ENCODE data around the gene ADH1C. TPM values are rescaled to one million over a fixed set of nuclear protein-coding genes. Genes with fewer than 3 reads are reported as not detected.
"Not testable (repeated sequence)": the region's sequence is repeated elsewhere in the genome, so short reads cannot be mapped to it uniquely, and the experiment has no call there.

Gene ADH1C
- total RNA-seq, 1 donor from 2014 or later, result not detected

DNA sequence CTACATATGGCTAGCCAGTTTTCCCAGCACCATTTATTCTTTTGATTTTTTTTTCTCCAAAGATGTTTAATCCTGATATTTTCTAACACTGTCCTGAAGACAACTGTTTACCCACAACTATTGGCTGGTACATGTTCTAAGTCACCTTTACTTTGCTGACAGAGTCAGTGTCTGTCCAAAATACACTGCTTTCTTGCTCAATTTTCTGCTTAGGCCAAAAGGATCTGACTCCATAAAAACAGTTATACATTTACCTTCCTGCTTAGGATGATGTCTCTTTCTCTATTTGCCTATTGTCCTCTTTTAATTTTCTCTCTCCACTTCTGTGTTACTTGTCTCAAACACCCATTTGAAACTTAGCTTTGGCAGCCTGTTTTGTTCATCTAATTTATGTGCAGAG, 3.2 kb downstream of the ADH1C start:
- Mint-ChIP-seq H3K9me3 (peaks cover 4% of the 10 kb centered on the region), H3K4me3 (no peak overlapping the region), H3K27ac (no peak overlapping the region), H3K36me3 (ENCODE audit: low read depth) (no peaks in the 10 kb centered on the region), H3K4me1 (ENCODE audit: low read depth) (no peaks in the 10 kb centered on the region), H3K27me3 (ENCODE audit: insufficient read depth) (peaks cover 3% of the 10 kb centered on the region)
- intact Hi-C loops (cut with micrococcal nuclease), result no loop called here
- no peak for DNase-seq (ENCODE audit: low spot score)

DNA sequence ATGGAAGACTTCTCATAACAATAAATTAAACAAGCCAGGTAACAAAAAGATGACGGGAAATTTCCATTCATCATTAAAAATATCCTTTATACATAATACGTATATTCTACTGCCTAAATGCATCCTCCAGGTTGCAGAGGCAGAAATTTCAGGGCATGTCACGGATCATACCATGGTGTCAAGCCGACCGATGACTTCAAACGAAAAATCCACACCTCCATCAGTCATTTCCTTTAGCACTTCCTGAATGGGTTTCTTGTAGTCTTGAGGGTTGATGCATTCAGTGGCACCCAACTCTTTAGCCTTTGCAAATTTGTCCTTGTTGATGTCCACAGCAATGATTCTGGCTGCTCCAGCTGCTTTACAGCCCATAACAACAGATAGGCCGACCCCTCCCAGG, 9.9 kb downstream of the ADH1C start:
- DNase-seq (ENCODE audit: low spot score); H3K27ac Mint-ChIP-seq; H3K4me3 Mint-ChIP-seq; intact Hi-C loops (cut with micrococcal nuclease); H3K27me3 Mint-ChIP-seq (ENCODE audit: insufficient read depth); H3K36me3 Mint-ChIP-seq (ENCODE audit: low read depth); H3K4me1 Mint-ChIP-seq (ENCODE audit: low read depth); H3K9me3 Mint-ChIP-seq: not testable (repeated sequence)

DNA sequence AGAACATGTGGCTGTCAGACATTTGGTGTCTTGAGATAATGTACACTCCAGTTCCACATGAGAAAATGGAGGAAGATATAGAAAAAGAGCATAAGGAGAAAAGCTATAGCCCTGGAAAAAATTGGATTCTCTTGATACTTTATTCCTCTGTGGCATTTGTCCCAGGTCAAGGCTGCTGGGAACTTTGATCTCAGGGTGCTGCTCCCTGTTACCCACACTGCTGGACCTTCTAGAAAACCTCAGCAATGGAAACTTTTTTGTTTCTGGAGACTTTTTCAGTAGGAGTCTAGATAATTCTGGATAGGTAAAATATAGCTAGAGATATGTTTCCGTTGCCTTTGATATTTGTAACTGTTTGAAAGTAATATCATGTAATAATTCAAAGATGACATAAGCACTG, 11.1 kb downstream of the ADH1C start:
- H3K9me3 Mint-ChIP-seq, result no peaks in the 10 kb centered on the region
- no peak overlapping the region for H3K27ac Mint-ChIP-seq
- no peaks in the 10 kb centered on the region for H3K4me1 Mint-ChIP-seq (ENCODE audit: low read depth)
- no peaks in the 10 kb centered on the region for H3K27me3 Mint-ChIP-seq (ENCODE audit: insufficient read depth)
- H3K36me3 Mint-ChIP-seq (ENCODE audit: low read depth), result no peaks in the 10 kb centered on the region
- no peak overlapping the region for H3K4me3 Mint-ChIP-seq
- DNase-seq (ENCODE audit: low spot score), result no peak
- intact Hi-C loops (cut with micrococcal nuclease), result no loop called here

DNA sequence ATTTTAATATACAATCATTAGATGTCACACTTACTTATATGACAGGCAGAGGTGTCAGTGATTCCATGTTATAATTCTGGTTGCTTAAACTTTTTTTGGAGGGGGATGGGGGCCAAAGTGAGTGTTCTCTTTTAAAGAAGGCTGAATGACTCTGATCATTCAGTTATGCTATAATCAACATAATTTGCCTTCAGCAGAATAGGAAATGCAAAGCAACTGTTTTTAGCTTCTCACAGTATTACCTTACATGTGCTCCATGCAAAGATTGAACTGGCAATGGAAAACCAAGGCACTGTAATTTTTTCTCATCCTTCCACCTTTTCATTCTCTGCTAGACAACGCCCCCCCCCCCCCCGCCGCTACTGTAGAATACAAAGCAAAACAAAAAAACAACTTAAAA, 13.4 kb downstream of the ADH1C start:
- no peak overlapping the region for H3K4me3 Mint-ChIP-seq
- H3K27ac Mint-ChIP-seq, result no peak overlapping the region
- intact Hi-C loops (cut with micrococcal nuclease), result no loop called here
- H3K4me1 Mint-ChIP-seq (ENCODE audit: low read depth), result no peaks in the 10 kb centered on the region
- no peaks in the 10 kb centered on the region for H3K9me3 Mint-ChIP-seq
- no peaks in the 10 kb centered on the region for H3K36me3 Mint-ChIP-seq (ENCODE audit: low read depth)
- no peaks in the 10 kb centered on the region for H3K27me3 Mint-ChIP-seq (ENCODE audit: insufficient read depth)
- DNase-seq (ENCODE audit: low spot score), result no peak

DNA sequence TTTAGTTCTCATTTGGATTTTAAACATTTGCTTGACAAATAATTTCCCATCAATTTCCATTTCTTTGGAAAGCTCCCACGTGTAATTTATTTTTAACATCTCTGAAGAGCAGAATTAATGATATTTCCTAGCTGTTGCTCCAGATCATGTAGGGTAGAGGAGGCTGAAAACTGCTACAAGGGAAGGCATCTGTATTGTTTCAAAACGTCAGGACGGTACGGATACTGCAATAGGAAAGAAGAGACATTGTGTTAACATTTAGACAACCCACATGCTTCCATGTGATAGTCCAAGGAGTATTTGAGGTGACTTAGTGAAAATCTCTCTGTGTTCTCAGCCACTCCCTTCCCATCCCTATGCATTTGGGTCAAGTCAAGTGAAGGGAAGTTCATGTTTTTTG, 16.0 kb downstream of the ADH1C start:
- no peaks in the 10 kb centered on the region for H3K9me3 Mint-ChIP-seq
- no peak overlapping the region for H3K27ac Mint-ChIP-seq
- intact Hi-C loops (cut with micrococcal nuclease), result no loop called here
- H3K27me3 Mint-ChIP-seq (ENCODE audit: insufficient read depth), result no peaks in the 10 kb centered on the region
- no peaks in the 10 kb centered on the region for H3K36me3 Mint-ChIP-seq (ENCODE audit: low read depth)
- no peak overlapping the region for H3K4me3 Mint-ChIP-seq
- no peak for DNase-seq (ENCODE audit: low spot score)
- H3K4me1 Mint-ChIP-seq (ENCODE audit: low read depth), result no peaks in the 10 kb centered on the region

DNA sequence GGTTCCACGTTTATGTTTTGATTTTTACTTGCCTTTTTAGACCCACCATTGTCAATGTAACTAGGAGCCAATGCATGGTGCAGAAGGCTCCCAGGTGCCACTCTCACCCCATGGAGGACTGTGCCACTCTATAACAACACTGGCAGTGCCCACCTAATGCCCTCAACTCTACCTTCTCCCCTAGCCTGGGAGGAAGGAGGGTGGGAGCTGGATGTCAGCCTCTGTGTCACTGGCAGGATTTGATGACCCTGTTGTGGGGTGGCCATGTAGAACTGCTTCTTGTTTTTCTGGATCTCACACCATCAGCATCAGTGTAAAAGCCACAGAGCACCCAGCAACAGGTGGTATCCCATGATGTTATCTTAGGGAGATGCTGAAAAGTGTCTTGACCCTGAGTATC, 17.7 kb downstream of the ADH1C start:
- intact Hi-C loops (cut with micrococcal nuclease), result no loop called here
- no peaks in the 10 kb centered on the region for H3K27me3 Mint-ChIP-seq (ENCODE audit: insufficient read depth)
- no peak overlapping the region for H3K27ac Mint-ChIP-seq
- DNase-seq (ENCODE audit: low spot score), result no peak
- no peaks in the 10 kb centered on the region for H3K9me3 Mint-ChIP-seq
- H3K4me3 Mint-ChIP-seq, result no peak overlapping the region
- no peaks in the 10 kb centered on the region for H3K36me3 Mint-ChIP-seq (ENCODE audit: low read depth)
- H3K4me1 Mint-ChIP-seq (ENCODE audit: low read depth), result no peaks in the 10 kb centered on the region

DNA sequence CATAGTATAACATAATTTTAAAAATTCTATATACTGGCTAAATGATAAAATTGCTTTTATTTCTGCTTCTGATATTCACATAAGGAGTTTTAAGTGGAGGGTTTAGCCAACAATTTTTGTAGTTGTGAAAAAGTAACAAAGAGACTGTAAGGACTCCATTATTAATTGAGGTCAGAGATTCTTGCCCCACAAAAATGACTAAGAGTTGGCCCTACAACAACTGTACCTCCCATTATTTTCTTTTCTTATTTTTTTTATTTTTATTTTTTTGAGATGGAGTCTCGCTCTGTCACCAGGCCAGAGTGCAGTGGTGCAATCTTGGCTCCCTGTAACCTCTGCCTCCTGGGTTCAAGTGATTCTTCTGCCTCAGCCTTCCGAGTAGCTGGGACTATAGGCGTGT, 21.9 kb downstream of the ADH1C start:
- no peaks in the 10 kb centered on the region for H3K27me3 Mint-ChIP-seq (ENCODE audit: insufficient read depth)
- no peaks in the 10 kb centered on the region for H3K4me1 Mint-ChIP-seq (ENCODE audit: low read depth)
- H3K9me3 Mint-ChIP-seq, result no peaks in the 10 kb centered on the region
- intact Hi-C loops (cut with micrococcal nuclease), result no loop called here
- no peak for DNase-seq (ENCODE audit: low spot score)
- H3K36me3 Mint-ChIP-seq (ENCODE audit: low read depth), result no peaks in the 10 kb centered on the region
- no peak overlapping the region for H3K27ac Mint-ChIP-seq
- H3K4me3 Mint-ChIP-seq, result no peak overlapping the region

DNA sequence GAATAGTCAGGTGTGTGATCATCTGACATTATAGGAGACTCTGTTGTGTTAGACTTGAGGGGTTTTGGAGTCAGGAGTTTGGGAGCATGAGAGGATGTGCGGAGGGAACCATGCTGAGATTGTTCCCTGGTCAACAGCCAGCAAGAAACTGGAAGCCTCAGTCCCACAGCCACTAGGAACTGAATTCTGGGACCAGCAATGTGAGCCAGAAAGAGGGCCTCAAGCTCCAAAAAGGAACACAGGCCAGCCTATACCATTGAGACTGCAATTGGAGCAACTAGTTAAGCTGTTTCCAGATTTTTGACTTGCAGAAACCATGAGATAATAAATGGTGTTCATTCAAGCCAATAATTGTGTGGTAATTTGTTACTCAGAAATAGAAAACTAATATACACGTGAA, 22.7 kb downstream of the ADH1C start:
- H3K9me3 Mint-ChIP-seq, result no peaks in the 10 kb centered on the region
- H3K4me1 Mint-ChIP-seq (ENCODE audit: low read depth), result no peaks in the 10 kb centered on the region
- no peaks in the 10 kb centered on the region for H3K36me3 Mint-ChIP-seq (ENCODE audit: low read depth)
- no peak for DNase-seq (ENCODE audit: low spot score)
- H3K4me3 Mint-ChIP-seq, result no peak overlapping the region
- intact Hi-C loops (cut with micrococcal nuclease), result no loop called here
- no peak overlapping the region for H3K27ac Mint-ChIP-seq
- H3K27me3 Mint-ChIP-seq (ENCODE audit: insufficient read depth), result no peaks in the 10 kb centered on the region

DNA sequence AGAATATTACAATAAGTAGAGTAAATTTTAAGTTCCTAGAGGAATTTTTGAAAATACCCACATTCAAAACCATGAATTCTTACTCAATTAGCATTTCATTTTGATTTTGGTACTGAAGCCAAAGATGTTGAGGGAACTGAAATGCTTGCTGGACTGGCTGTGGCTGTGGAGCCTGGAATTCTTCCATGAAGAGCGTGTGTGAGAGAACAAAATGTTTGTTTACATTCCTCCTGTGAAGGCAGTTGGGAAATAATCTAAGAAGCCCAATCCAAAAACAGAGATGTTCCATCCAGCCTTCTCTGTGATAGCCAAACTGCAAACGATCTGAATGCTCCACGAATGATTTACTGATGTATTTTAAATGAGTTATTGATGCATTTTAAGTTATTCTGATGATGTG, 27.6 kb downstream of the ADH1C start:
- Mint-ChIP-seq H3K9me3 (no peaks in the 10 kb centered on the region), H3K36me3 (ENCODE audit: low read depth) (no peaks in the 10 kb centered on the region), H3K27ac (no peak overlapping the region), H3K27me3 (ENCODE audit: insufficient read depth) (no peaks in the 10 kb centered on the region), H3K4me3 (no peak overlapping the region), H3K4me1 (ENCODE audit: low read depth) (no peaks in the 10 kb centered on the region)
- no peak for DNase-seq (ENCODE audit: low spot score)
- intact Hi-C loops (cut with micrococcal nuclease), result no loop called here

DNA sequence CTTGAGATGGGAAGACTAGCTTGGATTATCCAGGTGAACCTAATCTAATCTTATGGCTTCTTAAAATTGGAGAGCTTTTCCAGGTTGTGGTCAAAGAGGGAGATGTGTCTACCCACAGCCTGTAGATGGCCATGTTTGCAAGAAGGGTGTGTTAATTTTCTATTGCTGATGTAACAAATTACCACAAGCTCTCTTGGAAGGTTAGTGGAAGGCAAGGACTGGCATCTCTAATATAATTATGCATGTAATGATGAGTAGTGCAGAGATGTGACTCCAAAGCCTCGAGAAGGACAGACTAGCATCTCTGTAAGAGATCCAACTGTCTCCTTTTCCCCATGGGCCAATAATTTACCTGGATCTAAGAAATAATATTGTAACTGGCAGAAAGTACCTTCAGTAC, 28.2 kb downstream of the ADH1C start:
- Mint-ChIP-seq H3K4me1 (ENCODE audit: low read depth) (no peaks in the 10 kb centered on the region), H3K9me3 (no peaks in the 10 kb centered on the region)

DNA sequence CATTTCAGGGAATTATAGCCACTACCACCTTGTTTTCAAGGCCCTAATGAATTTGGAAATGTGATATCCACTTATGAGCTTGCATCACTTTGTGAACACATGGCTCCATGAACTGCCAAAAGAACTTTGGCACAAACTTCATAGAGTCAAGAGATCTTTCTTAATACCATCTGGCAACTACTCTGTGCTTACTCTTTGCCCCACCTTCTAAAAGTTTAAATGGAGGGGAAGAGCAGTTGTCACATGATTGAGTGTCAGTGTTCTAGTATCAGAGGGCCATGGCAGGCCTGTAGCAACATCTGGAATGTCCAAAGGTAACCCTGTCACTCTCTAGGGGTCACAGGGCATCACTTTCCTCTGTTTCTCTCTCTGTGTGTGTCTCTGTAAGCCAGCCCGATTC, 28.8 kb downstream of the ADH1C start:
- Mint-ChIP-seq H3K4me3 (no peak overlapping the region), H3K9me3 (no peaks in the 10 kb centered on the region), H3K27ac (no peak overlapping the region), H3K27me3 (ENCODE audit: insufficient read depth) (no peaks in the 10 kb centered on the region), H3K36me3 (ENCODE audit: low read depth) (no peaks in the 10 kb centered on the region), H3K4me1 (ENCODE audit: low read depth) (no peaks in the 10 kb centered on the region)
- intact Hi-C loops (cut with micrococcal nuclease), result no loop called here
- DNase-seq (ENCODE audit: low spot score), result no peak

More for the DNA sequence above, 28.2 kb downstream of the ADH1C start:
- Mint-ChIP-seq H3K36me3 (ENCODE audit: low read depth) (no peaks in the 10 kb centered on the region), H3K27me3 (ENCODE audit: insufficient read depth) (no peaks in the 10 kb centered on the region), H3K4me3 (no peak overlapping the region), H3K27ac (no peak overlapping the region)
- intact Hi-C loops (cut with micrococcal nuclease), result no loop called here
- no peak for DNase-seq (ENCODE audit: low spot score)

DNA sequence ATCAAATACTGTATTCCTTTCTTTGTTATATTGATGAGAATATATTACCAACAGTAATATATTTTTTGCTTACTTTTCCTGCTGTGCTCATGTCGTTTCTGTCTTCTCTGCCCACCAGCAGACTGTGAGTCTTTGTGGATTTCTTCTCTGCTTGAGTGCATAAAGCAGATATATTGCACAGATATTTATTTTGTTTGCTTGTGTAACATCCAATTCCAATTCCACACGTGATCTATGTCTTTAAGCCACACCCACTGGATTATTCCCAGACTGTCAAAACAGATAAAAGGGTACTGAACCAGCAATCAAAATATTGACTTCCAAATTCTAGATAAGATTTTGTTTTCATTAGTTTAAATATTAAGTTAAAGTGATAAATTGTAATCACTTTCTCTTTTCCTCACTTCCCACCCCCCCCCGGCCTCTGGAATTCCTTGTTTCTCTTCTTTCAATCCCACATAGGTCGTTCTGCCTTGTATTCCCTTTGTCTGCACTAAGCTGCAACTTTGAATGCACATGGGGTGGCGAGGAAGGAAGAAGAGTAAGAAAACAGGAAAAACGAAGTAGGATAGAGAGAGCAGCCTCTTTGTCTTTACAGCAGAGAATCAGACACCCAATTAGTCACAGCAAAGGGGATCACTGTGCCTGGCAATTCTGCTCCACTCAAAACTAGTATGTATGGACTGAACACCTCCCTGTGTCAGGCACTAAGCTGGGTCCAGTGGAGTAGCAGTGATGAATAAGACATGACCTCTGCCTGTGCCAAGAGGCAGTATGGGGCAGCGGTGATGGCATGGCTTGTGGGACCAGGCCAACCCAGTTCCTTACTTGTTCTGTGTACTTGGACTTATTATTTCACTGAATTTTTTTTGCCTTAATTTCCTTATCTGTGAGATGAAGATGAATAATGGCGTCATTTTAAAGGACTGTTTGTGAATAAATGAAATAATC, 31.0 kb downstream of the ADH1C start, which contains the start of gene ADH1B:
Gene ADH1B (minus strand): TSS at position 161 of the 951 bp plus-strand sequence. CDS start 70 bp downstream, at position 91.
- H3K36me3 Mint-ChIP-seq (ENCODE audit: low read depth), result no peaks in the 10 kb centered on the region
- DNase-seq (ENCODE audit: low spot score), result no peak
- intact Hi-C loops (cut with micrococcal nuclease), result no loop called here
- H3K9me3 Mint-ChIP-seq, result no peaks in the 10 kb centered on the region
- H3K27ac Mint-ChIP-seq, result no peak within 1 kb of the TSS
- H3K4me3 Mint-ChIP-seq, result no peak within 1 kb of the TSS
- no peaks in the 10 kb centered on the region for H3K4me1 Mint-ChIP-seq (ENCODE audit: low read depth)
- H3K27me3 Mint-ChIP-seq (ENCODE audit: insufficient read depth), result no peaks in the 10 kb centered on the region

DNA sequence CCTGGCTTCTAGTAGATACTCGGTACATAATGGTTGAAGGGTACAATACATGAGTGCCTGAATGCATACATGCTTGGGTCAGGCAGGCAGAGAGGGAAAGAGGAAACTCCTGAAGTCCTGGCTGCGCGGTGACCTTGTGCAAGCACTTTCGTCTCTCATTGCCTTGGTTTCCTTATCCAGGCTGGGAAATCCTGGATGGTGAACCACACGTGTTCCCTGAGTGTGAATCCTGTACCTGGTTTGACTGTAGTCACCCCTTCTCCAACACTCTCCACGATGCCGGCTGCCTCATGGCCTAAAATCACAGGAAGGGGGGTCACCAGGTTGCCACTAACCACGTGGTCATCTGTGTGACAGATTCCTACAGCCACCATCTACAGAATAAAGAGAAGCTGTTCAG, 34.7 kb downstream of the ADH1C start:
- H3K4me3 Mint-ChIP-seq; H3K27me3 Mint-ChIP-seq (ENCODE audit: insufficient read depth); H3K36me3 Mint-ChIP-seq (ENCODE audit: low read depth); intact Hi-C loops (cut with micrococcal nuclease); DNase-seq (ENCODE audit: low spot score); H3K27ac Mint-ChIP-seq; H3K4me1 Mint-ChIP-seq (ENCODE audit: low read depth); H3K9me3 Mint-ChIP-seq: not testable (repeated sequence)

DNA sequence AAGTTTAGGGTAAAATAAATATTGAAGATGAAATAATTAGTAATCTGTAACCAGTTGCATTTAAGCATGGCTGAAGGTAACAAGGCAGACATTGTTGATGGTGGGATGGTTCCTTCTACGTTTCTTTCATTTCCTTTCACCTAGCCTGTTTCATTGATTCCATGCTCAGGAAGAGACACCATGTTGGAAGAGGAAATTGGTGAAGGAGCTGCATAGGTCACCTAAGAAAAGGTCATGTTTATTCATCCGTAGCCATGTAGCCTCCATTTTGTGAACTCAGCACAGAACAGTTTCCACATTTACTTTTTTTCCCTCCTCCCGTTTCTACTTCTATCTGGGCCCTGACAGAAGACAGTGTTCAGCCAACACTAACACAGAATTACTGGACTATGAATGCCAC, 35.2 kb downstream of the ADH1C start:
- Mint-ChIP-seq H3K4me3 (no peak overlapping the region), H3K27ac (no peak overlapping the region), H3K27me3 (ENCODE audit: insufficient read depth) (no peaks in the 10 kb centered on the region), H3K4me1 (ENCODE audit: low read depth) (no peaks in the 10 kb centered on the region), H3K9me3 (no peaks in the 10 kb centered on the region), H3K36me3 (ENCODE audit: low read depth) (no peaks in the 10 kb centered on the region)
- DNase-seq (ENCODE audit: low spot score), result no peak
- intact Hi-C loops (cut with micrococcal nuclease), result no loop called here
